LNCAP (cell line): ENCODE measurements around the gene RELCH.

Experiments used
- TF ChIP-seq, protein P1 (sequence below): fragments of 450-650 bp; IDR thresholded peaks from 2 replicates; pipeline ENCODE4 v1.5.1; 2017; ENCODE audit warnings: mild to moderate bottlenecking

RELCH gene

GRCh38 chr18:62196980-62197379 is 9.9 kb downstream of the RELCH start:
- TF ChIP-seq, protein P1, sequence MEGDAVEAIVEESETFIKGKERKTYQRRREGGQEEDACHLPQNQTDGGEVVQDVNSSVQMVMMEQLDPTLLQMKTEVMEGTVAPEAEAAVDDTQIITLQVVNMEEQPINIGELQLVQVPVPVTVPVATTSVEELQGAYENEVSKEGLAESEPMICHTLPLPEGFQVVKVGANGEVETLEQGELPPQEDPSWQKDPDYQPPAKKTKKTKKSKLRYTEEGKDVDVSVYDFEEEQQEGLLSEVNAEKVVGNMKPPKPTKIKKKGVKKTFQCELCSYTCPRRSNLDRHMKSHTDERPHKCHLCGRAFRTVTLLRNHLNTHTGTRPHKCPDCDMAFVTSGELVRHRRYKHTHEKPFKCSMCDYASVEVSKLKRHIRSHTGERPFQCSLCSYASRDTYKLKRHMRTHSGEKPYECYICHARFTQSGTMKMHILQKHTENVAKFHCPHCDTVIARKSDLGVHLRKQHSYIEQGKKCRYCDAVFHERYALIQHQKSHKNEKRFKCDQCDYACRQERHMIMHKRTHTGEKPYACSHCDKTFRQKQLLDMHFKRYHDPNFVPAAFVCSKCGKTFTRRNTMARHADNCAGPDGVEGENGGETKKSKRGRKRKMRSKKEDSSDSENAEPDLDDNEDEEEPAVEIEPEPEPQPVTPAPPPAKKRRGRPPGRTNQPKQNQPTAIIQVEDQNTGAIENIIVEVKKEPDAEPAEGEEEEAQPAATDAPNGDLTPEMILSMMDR: no peak

DNA sequence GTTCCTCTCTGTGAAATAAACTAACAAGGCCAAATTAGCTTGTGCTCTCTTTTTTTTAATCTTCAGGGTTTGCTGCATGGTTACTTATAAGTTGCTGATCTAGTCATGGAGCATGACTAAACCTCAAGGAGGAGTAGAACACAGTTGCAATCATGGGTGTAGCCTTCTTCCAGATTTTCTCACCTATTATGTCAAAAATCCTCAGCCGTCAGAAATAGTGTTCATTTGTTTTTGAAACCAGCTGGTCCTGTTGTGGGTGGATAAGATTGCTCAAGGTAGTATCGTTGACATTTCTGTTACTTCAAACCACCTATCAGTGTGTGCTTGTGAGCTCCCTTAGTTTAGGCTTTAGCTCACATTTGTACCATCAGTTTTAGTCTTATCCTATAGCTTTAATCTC is 11.2 kb downstream of the RELCH start:
- TF ChIP-seq, protein P1: no peak

GRCh38 chr18:62199629-62200028 is 12.6 kb downstream of the RELCH start:
- TF ChIP-seq, protein P1: no peak

GRCh38 chr18:62200121-62200914 is 13.3 kb downstream of the RELCH start:
- TF ChIP-seq, protein P1: no peak

DNA sequence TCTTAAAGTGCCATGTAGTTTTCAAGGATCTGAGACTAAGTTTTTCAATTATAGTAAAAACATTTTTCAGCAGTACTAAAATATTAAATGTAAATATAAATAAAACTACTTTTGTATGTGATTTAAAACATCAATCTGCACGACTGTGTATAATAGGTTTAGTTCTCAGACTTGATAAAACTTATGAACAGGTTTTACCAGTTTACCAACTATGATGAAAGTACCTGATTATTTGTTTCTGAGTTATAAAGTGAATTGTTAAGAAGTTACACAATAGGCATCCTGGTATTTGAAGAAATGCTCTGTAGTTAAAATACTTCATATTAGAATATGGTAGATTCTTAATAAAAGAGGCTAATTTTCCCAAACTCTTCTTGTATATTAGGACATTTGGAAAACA is 14.8 kb downstream of the RELCH start:
- TF ChIP-seq, protein P1: no peak

- TF ChIP-seq, protein P1: no peak
These were observed 18.8 kb downstream of the RELCH start for GRCh38 chr18:62205824-62206223.

DNA sequence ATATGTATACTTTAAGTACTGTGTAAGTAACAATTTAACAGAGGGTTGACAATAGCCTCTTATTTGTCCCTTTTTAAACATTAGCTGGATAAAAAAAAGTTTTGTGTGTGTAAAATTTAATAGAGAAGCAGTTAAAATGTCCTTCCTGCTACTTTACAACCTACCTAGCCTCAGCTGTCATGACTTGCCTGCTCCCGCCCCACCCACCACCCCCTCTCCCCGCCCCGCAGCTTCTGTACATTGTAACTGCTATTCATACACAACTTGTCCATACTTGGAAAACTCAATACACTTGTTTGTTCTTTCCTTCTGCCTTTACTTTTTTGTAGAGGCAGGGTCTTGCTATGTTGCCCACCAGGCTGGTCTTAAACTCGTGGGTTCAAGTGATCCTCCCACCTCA is 19.5 kb downstream of the RELCH start:
- TF ChIP-seq, protein P1: no peak

- TF ChIP-seq, protein P1: no peak
These were observed 22.0 kb downstream of the RELCH start for GRCh38 chr18:62209046-62209445.
